Measurements from ENCODE around the gene PLP1.

- TF ChIP-seq POLR2A (IDR thresholded peaks at IDR 0.05) (no peak), POLR2AphosphoS5 (IDR thresholded peaks at IDR 0.05) (no peak)
These were observed 49.5 kb upstream of the PLP1 start for GRCh38 chrX:103727115-103727514.
